ENCODE data around the gene COL13A1. TPM values are rescaled to one million over a fixed set of nuclear protein-coding genes. Genes with fewer than 3 reads are reported as not detected.

COL13A1 gene
- total RNA-seq, 6 donors from 2014 or later: 4.3 to 21.2 (median 10.4) TPM

- no peak for DNase-seq
- TF ChIP-seq POLR2AphosphoS5 (IDR thresholded peaks at IDR 0.05) (no peak), EP300 (IDR thresholded peaks at IDR 0.05) (no peak), POLR2A (IDR thresholded peaks at IDR 0.05) (no peak), CTCF (IDR thresholded peaks at IDR 0.05) (no peak)
- H3K27ac ChIP-seq: no peak overlapping the region
- no peaks in the 10 kb centered on the region for H3K36me3 ChIP-seq
- H3K9me3 ChIP-seq: no peaks in the 10 kb centered on the region
- no peak for ATAC-seq (ENCODE audit: low FRiP score in 2 of 2)
- whole genome bisulfite sequencing, 2 donors: 0 to 24% methylated on average over 1 of the region's 1 CpG
- no peak overlapping the region for H3K4me3 ChIP-seq
- no peaks in the 10 kb centered on the region for H3K27me3 ChIP-seq
- peaks cover 0 to 4% (median 0%) of the 10 kb centered on the region in 4 donors for H3K4me1 ChIP-seq
These were observed 117.5 kb downstream of the COL13A1 start for GRCh38 chr10:69919250-69919649.

GRCh38 chr10:69925111-69925510 lies 123.4 kb downstream of the COL13A1 start:
- no peak for ATAC-seq (ENCODE audit: low FRiP score in 2 of 2)
- no peaks in the 10 kb centered on the region for H3K4me1 ChIP-seq
- H3K27me3 ChIP-seq: no peaks in the 10 kb centered on the region
- no peak for TF ChIP-seq EP300 (IDR thresholded peaks at IDR 0.05)
- no peak for TF ChIP-seq CTCF (IDR thresholded peaks at IDR 0.05)
- no peak for TF ChIP-seq POLR2A (IDR thresholded peaks at IDR 0.05)
- no peak for TF ChIP-seq POLR2AphosphoS5 (IDR thresholded peaks at IDR 0.05)
- no peaks in the 10 kb centered on the region for H3K9me3 ChIP-seq
- H3K4me3 ChIP-seq: no peak overlapping the region
- no peak for DNase-seq
- no peak overlapping the region for H3K27ac ChIP-seq
- 62 to 72% methylated on average over 5 of the region's 5 CpGs for WGBS, 2 donors
- H3K36me3 ChIP-seq: no peaks in the 10 kb centered on the region

- DNase-seq (no peak), ATAC-seq (ENCODE audit: low FRiP score in 2 of 2) (no peak)
- no peaks in the 10 kb centered on the region for H3K27me3 ChIP-seq
- H3K9me3 ChIP-seq: no peaks in the 10 kb centered on the region
- 79 to 83% methylated on average over 3 of the region's 3 CpGs for WGBS, 2 donors
- no peaks in the 10 kb centered on the region for H3K36me3 ChIP-seq
- H3K27ac ChIP-seq: no peak overlapping the region
- H3K4me1 ChIP-seq: no peaks in the 10 kb centered on the region
- TF ChIP-seq CTCF (IDR thresholded peaks at IDR 0.05) (no peak), POLR2AphosphoS5 (IDR thresholded peaks at IDR 0.05) (no peak), POLR2A (IDR thresholded peaks at IDR 0.05) (no peak), EP300 (IDR thresholded peaks at IDR 0.05) (no peak)
- H3K4me3 ChIP-seq: no peak overlapping the region
These were observed 126.6 kb downstream of the COL13A1 start for GRCh38 chr10:69928339-69928738.

GRCh38 chr10:69929575-69929974 lies 127.9 kb downstream of the COL13A1 start:
- Histone ChIP-seq H3K4me3 (no peak overlapping the region), H3K27ac (no peak overlapping the region), H3K4me1 (no peaks in the 10 kb centered on the region), H3K9me3 (no peaks in the 10 kb centered on the region), H3K27me3 (no peaks in the 10 kb centered on the region), H3K36me3 (no peaks in the 10 kb centered on the region)
- DNase-seq (no peak), ATAC-seq (ENCODE audit: low FRiP score in 2 of 2) (no peak)
- WGBS, 2 donors: 81 to 92% methylated on average over 3 of the region's 3 CpGs
- TF ChIP-seq POLR2AphosphoS5 (IDR thresholded peaks at IDR 0.05): no peak
- TF ChIP-seq CTCF (IDR thresholded peaks at IDR 0.05): no peak
- no peak for TF ChIP-seq EP300 (IDR thresholded peaks at IDR 0.05)
- TF ChIP-seq POLR2A (IDR thresholded peaks at IDR 0.05): no peak

GRCh38 chr10:69934768-69935167 lies 133.1 kb downstream of the COL13A1 start:
- 88 to 95% methylated on average over 2 of the region's 2 CpGs for WGBS, 2 donors
- DNase-seq (no peak), ATAC-seq (ENCODE audit: low FRiP score in 2 of 2) (no peak)
- no peaks in the 10 kb centered on the region for H3K4me1 ChIP-seq
- H3K4me3 ChIP-seq: no peak overlapping the region
- H3K36me3 ChIP-seq: no peaks in the 10 kb centered on the region
- H3K27me3 ChIP-seq: no peaks in the 10 kb centered on the region
- H3K9me3 ChIP-seq: no peaks in the 10 kb centered on the region
- H3K27ac ChIP-seq: no peak overlapping the region
- TF ChIP-seq EP300 (IDR thresholded peaks at IDR 0.05) (no peak), POLR2A (IDR thresholded peaks at IDR 0.05) (no peak), POLR2AphosphoS5 (IDR thresholded peaks at IDR 0.05) (no peak), CTCF (IDR thresholded peaks at IDR 0.05) (no peak)

Data from upper lobe of left lung (tissue), 6 donors.